WTC11 (cell line): ENCODE measurements around the gene SIPA1L2.

Experiments
- CREM ChIP-seq: sonication (generic); formaldehyde crosslinking; IDR thresholded peaks from 2 replicates; pipeline ENCODE4 v1.8.1; 2022; ENCODE audit warnings: mild to moderate bottlenecking, missing genetic modification reagents, moderate library complexity
- CTCF ChIP-seq: fragments of 200-600 bp; IDR thresholded peaks from 2 replicates; pipeline ENCODE4 v1.8.0; 2022; ENCODE audit warnings: antibody characterized with exemption
- TEAD1 ChIP-seq: sonication (generic); formaldehyde crosslinking; IDR thresholded peaks from 2 replicates; pipeline ENCODE4 v1.8.0; 2022; ENCODE audit warnings: mild to moderate bottlenecking, missing genetic modification reagents
- TP53 ChIP-seq: sonication (generic); formaldehyde crosslinking; IDR thresholded peaks from 2 replicates; pipeline ENCODE4 v1.8.1; 2023; ENCODE audit warnings: mild to moderate bottlenecking, missing genetic modification reagents

GRCh38 chr1:232598837-232599177, 31.1 kb downstream of the SIPA1L2 start:
- TF ChIP-seq CREM (CRISPR knock-in tag) (no peak), TP53 (CRISPR knock-in tag) (no peak), TEAD1 (CRISPR knock-in tag) (no peak), CTCF (no peak)
